GM12878 (cell line): Measurements from ENCODE around the gene KISS1R. TPM values are rescaled to one million over a fixed set of nuclear protein-coding genes. Genes with fewer than 3 reads are reported as not detected.

Experiments
- BCL11A ChIP-seq: IDR thresholded peaks from 2 replicates; pipeline ENCODE4 v1.6.1; 2011; ENCODE audit warnings: low read depth, low read length
- CBX5 ChIP-seq: sonication (generic); IDR thresholded peaks from 2 replicates; pipeline ENCODE4 v1.6.1; 2016; ENCODE audit warnings: low read depth, moderate library complexity, mild to moderate bottlenecking, inconsistent platforms
- CEBPB ChIP-seq, 2 experiments: fragments of 150-350 bp in 1 of 2; IDR thresholded peaks; 2 replicates each; pipeline ENCODE4 v1.6.1; 2012 to 2014; ENCODE audit warnings: low read depth in 2 of 2, low read length in 2 of 2, borderline replicate concordance in 1 of 2, inconsistent platforms in 1 of 2
- EGR1 ChIP-seq, 2 experiments: IDR thresholded peaks; 1 replicate in 1 of 2; 2 replicates in 1 of 2; pipeline ENCODE4 v1.6.1; 2011 to 2012; ENCODE audit warnings: low read depth in 2 of 2, low read length in 2 of 2, borderline replicate concordance in 1 of 2, mild to moderate bottlenecking in 1 of 2, moderate library complexity in 1 of 2
- EP300 ChIP-seq, 2 experiments: fragments of 150-350 bp in 1 of 2; IDR thresholded peaks; 2 replicates each; pipeline ENCODE4 v1.6.1; 2011 to 2012; ENCODE audit warnings: low read depth in 2 of 2, low read length in 2 of 2, borderline replicate concordance in 1 of 2, improper control_type of control experiment in 1 of 2, inconsistent platforms in 1 of 2; ENCODE audit not compliant: control insufficient read depth in 1 of 2
- FOXK2 ChIP-seq: fragments of 450-650 bp; IDR thresholded peaks from 2 replicates; pipeline ENCODE4 v1.6.1; 2017; ENCODE audit warnings: mild to moderate bottlenecking, moderate library complexity
- FOXM1 ChIP-seq: IDR thresholded peaks from 2 replicates; pipeline ENCODE4 v1.6.1; 2012; ENCODE audit warnings: low read depth, mild to moderate bottlenecking, inconsistent platforms, low read length, moderate library complexity
- GABPA ChIP-seq: IDR thresholded peaks from 2 replicates; pipeline ENCODE4 v1.6.1; 2014; ENCODE audit warnings: antibody characterized with exemption, low read depth, mild to moderate bottlenecking, inconsistent platforms
- KAT2A ChIP-seq: conservative IDR thresholded peaks from 2 replicates; pipeline ENCODE4 v1.6.1; 2011; ENCODE audit warnings: low read depth, low read length; ENCODE audit not compliant: control insufficient read depth
- MYB ChIP-seq: fragments of 150-350 bp; IDR thresholded peaks from 2 replicates; pipeline ENCODE4 v1.6.1; 2014; ENCODE audit warnings: mild to moderate bottlenecking, low read depth, low read length, borderline replicate concordance
- PML ChIP-seq: IDR thresholded peaks from 2 replicates; pipeline ENCODE4 v1.6.1; 2012; ENCODE audit warnings: low read length, inconsistent platforms
- RELA ChIP-seq: fragments of 450-650 bp; IDR thresholded peaks from 2 replicates; pipeline ENCODE4 v1.8.0; 2014; ENCODE audit warnings: borderline replicate concordance; ENCODE audit not compliant: partially characterized antibody
- RFX5 ChIP-seq: IDR thresholded peaks from 2 replicates; pipeline ENCODE4 v1.6.1; 2011; ENCODE audit warnings: low read depth, low read length, improper control_type of control experiment
- SIN3A ChIP-seq: IDR thresholded peaks from 2 replicates; pipeline ENCODE4 v1.6.1; 2012; ENCODE audit warnings: low read depth, low read length, improper control_type of control experiment
- SMAD1 ChIP-seq: fragments of 450-650 bp; IDR thresholded peaks from 2 replicates; pipeline ENCODE4 v1.6.1; 2018; ENCODE audit warnings: mild to moderate bottlenecking, low read depth; ENCODE audit not compliant: partially characterized antibody
- SMC3 ChIP-seq: IDR thresholded peaks from 2 replicates; pipeline ENCODE4 v1.6.1; 2011; ENCODE audit warnings: low read length, improper control_type of control experiment, borderline replicate concordance
- SPI1 ChIP-seq: IDR thresholded peaks from 2 replicates; pipeline ENCODE4 v1.6.1; 2011; ENCODE audit warnings: low read depth, mild to moderate bottlenecking, low read length, moderate library complexity, borderline replicate concordance; ENCODE audit not compliant: insufficient read depth
- STAT3 ChIP-seq: IDR thresholded peaks from 2 replicates; pipeline ENCODE4 v1.6.1; 2011; ENCODE audit warnings: low read depth, low read length, improper control_type of control experiment
- TARDBP ChIP-seq: IDR thresholded peaks from 2 replicates; pipeline ENCODE4 v1.6.1; 2016; ENCODE audit warnings: borderline replicate concordance
- TCF7 ChIP-seq: IDR thresholded peaks from 2 replicates; pipeline ENCODE4 v1.6.1; 2014; ENCODE audit warnings: antibody characterized with exemption, borderline replicate concordance
- ZBTB40 ChIP-seq: fragments of 450-650 bp; IDR thresholded peaks from 2 replicates; pipeline ENCODE4 v1.6.1; 2016; ENCODE audit warnings: mild to moderate bottlenecking, moderate library complexity, borderline replicate concordance
- ZNF24 ChIP-seq: fragments of 450-650 bp; IDR thresholded peaks from 2 replicates; pipeline ENCODE4 v1.6.1; 2017; ENCODE audit warnings: antibody characterized with exemption, mild to moderate bottlenecking
- polyA plus RNA-seq, 11 experiments: library from polyadenylated mRNA; depleted of rRNA in 4 of 11; unstranded in 6 of 11; stranded (reverse) in 5 of 11; fragments of >200 nt; fragmentation: Nextera tagmentation in 4 of 11; fragmentation: Illumina TruSeq in 1 of 11; extraction: Ambion mirVana in 4 of 11; extraction: Trizol in 1 of 11; gene quantifications; 1 replicate in 1 of 11; 2 replicates in 10 of 11; pipeline versions ENCODE4 v1.2.1 to v1.2.3, GENCODE V29; 2011 to 2016; ENCODE audit warnings: inconsistent platforms in 2 of 11, missing spikeins in 2 of 11, low read depth in 1 of 11
- total RNA-seq, 4 experiments: library from RNA; depleted of rRNA in 3 of 4; stranded (reverse); fragments of >200 nt in 3 of 4; fragmentation: Illumina TruSeq in 1 of 4; extraction: Trizol in 1 of 4; gene quantifications; 2 replicates each; pipeline versions ENCODE4 v1.2.1 to v1.2.3, GENCODE V29; 2013 to 2021
- TF ChIP-seq, protein P1 (sequence below): fragments of 450-650 bp; IDR thresholded peaks from 2 replicates; pipeline ENCODE4 v1.6.1; 2018; ENCODE audit warnings: borderline replicate concordance, mild to moderate bottlenecking; ENCODE audit not compliant: partially characterized antibody
- TF ChIP-seq, protein P2 (sequence below): IDR thresholded peaks from 2 replicates; pipeline ENCODE4 v1.6.1; 2012; ENCODE audit warnings: low read depth, low read length, improper control_type of control experiment

The KISS1R gene
- total and polyA plus RNA-seq, 10 of the 15 experiments (the other 5 are each of a cell fraction or from before 2014, with no cell fraction given): 0.13 to 2.7 (median 1.4) TPM; not detected in 3

- TF ChIP-seq BCL11A (no peak), GABPA (no peak), TARDBP (no peak), CBX5 (no peak), SIN3A (no peak), FOXM1 (no peak), EGR1 (IDR thresholded peaks at IDR 0.05; ENCODE audit: borderline replicate concordance in 1 of 2, low read depth in 2 of 2, low read length in 2 of 2) (peak in 1 of 2 experiments; percentile 50; a peak in 1 of 3 replicates), MYB (no peak), RFX5 (no peak), ZBTB40 (no peak), SMC3 (no peak), KAT2A (no peak), TCF7 (no peak), PML (no peak), FOXK2 (no peak), CEBPB (IDR thresholded peaks at IDR 0.05; ENCODE audit: borderline replicate concordance in 1 of 2, low read depth in 2 of 2, low read length in 2 of 2) (no peak), STAT3 (no peak), EP300 (IDR thresholded peaks at IDR 0.05; ENCODE audit: borderline replicate concordance in 1 of 2, control insufficient read depth in 1 of 2, low read depth in 2 of 2, low read length in 2 of 2) (no peak), RELA (no peak), SPI1 (peak; percentile 43; the same call in 1 of the 2 replicates), ZNF24 (no peak), SMAD1 (no peak)
- TF ChIP-seq, protein P1, sequence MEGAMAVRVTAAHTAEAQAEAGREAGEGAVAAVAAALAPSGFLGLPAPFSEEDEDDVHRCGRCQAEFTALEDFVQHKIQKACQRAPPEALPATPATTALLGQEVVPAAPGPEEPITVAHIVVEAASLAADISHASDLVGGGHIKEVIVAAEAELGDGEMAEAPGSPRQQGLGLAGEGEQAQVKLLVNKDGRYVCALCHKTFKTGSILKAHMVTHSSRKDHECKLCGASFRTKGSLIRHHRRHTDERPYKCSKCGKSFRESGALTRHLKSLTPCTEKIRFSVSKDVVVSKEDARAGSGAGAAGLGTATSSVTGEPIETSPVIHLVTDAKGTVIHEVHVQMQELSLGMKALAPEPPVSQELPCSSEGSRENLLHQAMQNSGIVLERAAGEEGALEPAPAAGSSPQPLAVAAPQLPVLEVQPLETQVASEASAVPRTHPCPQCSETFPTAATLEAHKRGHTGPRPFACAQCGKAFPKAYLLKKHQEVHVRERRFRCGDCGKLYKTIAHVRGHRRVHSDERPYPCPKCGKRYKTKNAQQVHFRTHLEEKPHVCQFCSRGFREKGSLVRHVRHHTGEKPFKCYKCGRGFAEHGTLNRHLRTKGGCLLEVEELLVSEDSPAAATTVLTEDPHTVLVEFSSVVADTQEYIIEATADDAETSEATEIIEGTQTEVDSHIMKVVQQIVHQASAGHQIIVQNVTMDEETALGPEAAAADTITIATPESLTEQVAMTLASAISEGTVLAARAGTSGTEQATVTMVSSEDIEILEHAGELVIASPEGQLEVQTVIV: no peak
- TF ChIP-seq, protein P2, sequence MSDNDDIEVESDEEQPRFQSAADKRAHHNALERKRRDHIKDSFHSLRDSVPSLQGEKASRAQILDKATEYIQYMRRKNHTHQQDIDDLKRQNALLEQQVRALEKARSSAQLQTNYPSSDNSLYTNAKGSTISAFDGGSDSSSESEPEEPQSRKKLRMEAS: 0 out of 2 replicates have a peak, but pooled peaks have one; percentile 27
Measured at GRCh38 chr19:932648-933552, 15.8 kb downstream of the KISS1R start (continued).
